Dermis blood vessel endothelial cell (primary cell): ENCODE data around the gene MLLT10. TPM values are rescaled to one million over a fixed set of nuclear protein-coding genes. Genes with fewer than 3 reads are reported as not detected.
A peak's percentile ranks its signal among the peaks of the same experiment; 100 is the strongest.

ENCODE experiments used
- DNase-seq: peaks from one replicate; pipeline ENCODE4 v3.0.0; 2010
- total RNA-seq: library from RNA; depleted of rRNA; stranded (reverse); fragments of >200 nt; gene quantifications from 2 replicates; pipeline ENCODE4 v1.2.3, GENCODE V29; 2014

Gene MLLT10
- total RNA-seq, result 35.4 and 48.9 TPM in 2 replicates

GRCh38 chr10:21533467-21534279 lies at the start of gene MLLT10:
MLLT10 (plus strand) TSS chr10:21534232; CDS start chr10:21534645, 413 bp downstream.
- peak; percentile 98 for DNase-seq

GRCh38 chr10:21487416-21488180 lies 46.4 kb upstream of the MLLT10 start:
- DNase-seq, result no peak

GRCh38 chr10:21488246-21488956 lies 45.6 kb upstream of the MLLT10 start:
- DNase-seq, result no peak

GRCh38 chr10:21488957-21489446 lies 45.0 kb upstream of the MLLT10 start:
- no peak for DNase-seq

- no peak for DNase-seq
These were observed 43.9 kb upstream of the MLLT10 start for GRCh38 chr10:21490028-21490710.

GRCh38 chr10:21490711-21491105 lies 43.3 kb upstream of the MLLT10 start:
- no peak for DNase-seq

GRCh38 chr10:21492421-21492820 lies 41.6 kb upstream of the MLLT10 start:
- DNase-seq, result no peak

GRCh38 chr10:21493784-21494183 lies 40.2 kb upstream of the MLLT10 start:
- DNase-seq, result no peak

- peak; percentile 62 for DNase-seq
These were observed 39.6 kb upstream of the MLLT10 start for GRCh38 chr10:21494191-21495001.

GRCh38 chr10:21495002-21495751 lies 38.9 kb upstream of the MLLT10 start:
- no peak for DNase-seq

GRCh38 chr10:21495752-21496342 lies 38.2 kb upstream of the MLLT10 start:
- DNase-seq, result peak; percentile 93

- peak; percentile 62 for DNase-seq
These were observed 37.5 kb upstream of the MLLT10 start for GRCh38 chr10:21496343-21497176.

- peak; percentile 90 for DNase-seq
These were observed 36.7 kb upstream of the MLLT10 start for GRCh38 chr10:21497177-21497807.

GRCh38 chr10:21498377-21498776 lies 35.7 kb upstream of the MLLT10 start:
- no peak for DNase-seq

- no peak for DNase-seq
These were observed 35.0 kb upstream of the MLLT10 start for GRCh38 chr10:21498986-21499385.

GRCh38 chr10:21499701-21500577 lies 34.1 kb upstream of the MLLT10 start:
- peak; percentile 42 for DNase-seq

- DNase-seq, result no peak
These were observed 33.5 kb upstream of the MLLT10 start for GRCh38 chr10:21500578-21500910.

- DNase-seq, result no peak
These were observed 32.9 kb upstream of the MLLT10 start for GRCh38 chr10:21501091-21501490.
